H1 (cell line): Measurements from ENCODE around the gene SLC7A6OS. TPM values are rescaled to one million over a fixed set of nuclear protein-coding genes. Genes with fewer than 3 reads are reported as not detected.

Source experiments
- CTCF ChIA-PET: fragments of 300-600 bp; sonication (Branson Sonifier 250); formaldehyde crosslinking; loops from one replicate; lab custom pipeline; 2021; ENCODE audit not compliant: partially characterized antibody; lab: Charles Lee
- POLR2A ChIA-PET: fragments of 300-600 bp; sonication (Branson Sonifier 250); formaldehyde crosslinking; loops from one replicate; lab custom pipeline; 2021; ENCODE audit warnings: inconsistent platforms; ENCODE audit not compliant: partially characterized antibody; lab: Charles Lee
- DNase-seq, 2 experiments: peaks; one replicate each; pipeline versions ENCODE4 v3.0.0 to v3.0.0-alpha.2; 2010 to 2022; ENCODE audit warnings: low spot score in 2 of 2, low read depth in 1 of 2, mixed read lengths in 1 of 2
- FAIRE-seq: peaks from 2 replicates; lab custom pipeline; 2011; peaks lifted over from hg19 to GRCh38; lab: Jason Lieb, UNC
- H2AFZ ChIP-seq: 2 replicates; pipeline ENCODE4 v1.8.1; 2012; ENCODE audit warnings: low read length, inconsistent platforms
- H2AK5ac ChIP-seq: 2 replicates; pipeline ENCODE4 v1.6.1; 2013; ENCODE audit warnings: low read depth, low read length
- H2BK120ac ChIP-seq: replicated peaks from 2 replicates; pipeline ENCODE3; 2013; ENCODE audit warnings: low read depth, low read length, inconsistent platforms
- H2BK12ac ChIP-seq: 2 replicates; pipeline ENCODE4 v1.6.1; 2013; ENCODE audit warnings: low read depth, low read length
- H2BK15ac ChIP-seq: 2 replicates; pipeline ENCODE4 v1.6.1; 2013; ENCODE audit warnings: low read length
- H2BK20ac ChIP-seq: 2 replicates; pipeline ENCODE4 v1.6.1; 2013; ENCODE audit warnings: low read length
- H2BK5ac ChIP-seq: 2 replicates; pipeline ENCODE4 v1.6.1; 2013; ENCODE audit warnings: low read depth, low read length
- H3K14ac ChIP-seq: 2 replicates; pipeline ENCODE4 v1.6.1; 2013; ENCODE audit warnings: inconsistent platforms; ENCODE audit not compliant: insufficient read length
- H3K18ac ChIP-seq: 2 replicates; pipeline ENCODE4 v1.6.1; 2013; ENCODE audit warnings: low read length; ENCODE audit errors: extremely low read depth
- H3K23ac ChIP-seq: 2 replicates; pipeline ENCODE4 v1.6.1; 2013; ENCODE audit warnings: inconsistent platforms; ENCODE audit not compliant: insufficient read length
- H3K23me2 ChIP-seq: 2 replicates; pipeline ENCODE4 v1.6.1; 2013; ENCODE audit warnings: low read depth, low read length
- H3K27ac ChIP-seq: 2 replicates; pipeline ENCODE4 v1.6.1; 2011; ENCODE audit warnings: low read depth, low read length, inconsistent platforms
- H3K27me3 ChIP-seq, 4 experiments: replicated peaks in 1 of 4; 1 replicate in 1 of 4; 2 replicates in 3 of 4; pipeline versions ENCODE4 v1.6.1 to v1.8.1; 2011 to 2013; ENCODE audit warnings: low read length in 3 of 4, mild to moderate bottlenecking in 3 of 4, inconsistent platforms in 2 of 4, mixed read lengths in 2 of 4, moderate library complexity in 1 of 4; ENCODE audit not compliant: control insufficient read depth in 3 of 4, insufficient read depth in 3 of 4; ENCODE audit errors: extremely low read depth in 1 of 4
- H3K36me3 ChIP-seq, 4 experiments: 2 replicates each; pipeline versions ENCODE4 v1.6.1 to v1.8.1; 2011 to 2013; ENCODE audit warnings: mild to moderate bottlenecking in 4 of 4, low read length in 3 of 4, moderate library complexity in 2 of 4, control low read depth in 1 of 4, inconsistent platforms in 1 of 4; ENCODE audit not compliant: insufficient read depth in 4 of 4, control insufficient read depth in 2 of 4
- H3K4ac ChIP-seq: replicated peaks from 2 replicates; pipeline ENCODE3; 2013; ENCODE audit warnings: low read length, low read depth, mixed read lengths, inconsistent platforms; ENCODE audit not compliant: insufficient read length
- H3K4me1 ChIP-seq, 4 experiments: replicated peaks in 1 of 4; 1 replicate in 1 of 4; 2 replicates in 3 of 4; pipeline versions ENCODE4 v1.6.1 to v1.8.1; 2011 to 2013; ENCODE audit warnings: low read length in 3 of 4, inconsistent platforms in 2 of 4, mixed read lengths in 1 of 4; ENCODE audit not compliant: insufficient read depth in 4 of 4, control insufficient read depth in 3 of 4
- H3K4me2 ChIP-seq, 2 experiments: 2 replicates each; pipeline versions ENCODE4 v1.6.1 to v1.8.1; 2011 to 2013; ENCODE audit warnings: low read depth in 2 of 2, low read length in 2 of 2, control low read depth in 1 of 2, inconsistent platforms in 1 of 2, mild to moderate bottlenecking in 1 of 2; ENCODE audit not compliant: insufficient read depth in 1 of 2
- H3K4me3 ChIP-seq, 4 experiments: fragments of 200-600, 300-600 bp in 1 of 4; sonication (generic), shearing (Covaris generic), sonication (Bioruptor Twin) in 1 of 4; 2 replicates each; pipeline versions ENCODE4 v1.5.1 to v1.8.1; 2011 to 2016; ENCODE audit warnings: low read length in 4 of 4, low read depth in 3 of 4, control low read depth in 2 of 4, inconsistent platforms in 2 of 4, mild to moderate bottlenecking in 2 of 4, mixed read lengths in 1 of 4, moderate library complexity in 1 of 4; ENCODE audit not compliant: insufficient read depth in 2 of 4; ENCODE audit errors: extremely low read depth in 1 of 4
- H3K56ac ChIP-seq: replicated peaks from 2 replicates; pipeline ENCODE3; 2013; ENCODE audit warnings: low read depth, mild to moderate bottlenecking, mixed read lengths, low read length, inconsistent platforms; ENCODE audit not compliant: insufficient read length
- H3K79me1 ChIP-seq: 2 replicates; pipeline ENCODE4 v1.6.1; 2013; ENCODE audit warnings: low read depth, low read length, control low read depth
- H3K79me2 ChIP-seq, 2 experiments: 2 replicates each; pipeline versions ENCODE4 v1.6.1 to v1.8.1; 2012 to 2013; ENCODE audit warnings: low read length in 2 of 2, mild to moderate bottlenecking in 2 of 2, inconsistent platforms in 1 of 2; ENCODE audit not compliant: insufficient read depth in 2 of 2, control insufficient read depth in 1 of 2
- H3K9ac ChIP-seq, 4 experiments: replicated peaks in 1 of 4; 1 replicate in 1 of 4; 2 replicates in 3 of 4; pipeline versions ENCODE4 v1.6.1 to v1.8.1; 2011 to 2013; ENCODE audit warnings: low read depth in 3 of 4, low read length in 3 of 4, control low read depth in 2 of 4, mild to moderate bottlenecking in 2 of 4, moderate library complexity in 2 of 4, inconsistent platforms in 1 of 4; ENCODE audit errors: extremely low read depth in 1 of 4
- H3K9me3 ChIP-seq, 2 experiments: 2 replicates each; pipeline versions ENCODE4 v1.6.1 to v1.8.1; 2012 to 2013; ENCODE audit warnings: mild to moderate bottlenecking in 2 of 2, moderate library complexity in 2 of 2, control low read depth in 1 of 2, inconsistent platforms in 1 of 2, low read depth in 1 of 2, low read length in 1 of 2, mixed read lengths in 1 of 2; ENCODE audit not compliant: insufficient read depth in 2 of 2
- H4K20me1 ChIP-seq, 2 experiments: replicated peaks in 1 of 2; 2 replicates each; pipeline versions ENCODE3 to v1.8.1; 2011 to 2013; ENCODE audit warnings: inconsistent platforms in 2 of 2, low read length in 2 of 2, mild to moderate bottlenecking in 1 of 2; ENCODE audit not compliant: insufficient read depth in 2 of 2, control insufficient read depth in 1 of 2
- H4K5ac ChIP-seq: 2 replicates; pipeline ENCODE4 v1.6.1; 2013; ENCODE audit warnings: low read length, low read depth, mixed read lengths, inconsistent platforms; ENCODE audit not compliant: insufficient read length
- H4K8ac ChIP-seq: 2 replicates; pipeline ENCODE4 v1.8.0; 2013; ENCODE audit warnings: mild to moderate bottlenecking, moderate library complexity, low read length, inconsistent platforms; ENCODE audit not compliant: insufficient read depth; ENCODE audit errors: extremely low read depth
- H4K91ac ChIP-seq: replicated peaks from 2 replicates; pipeline ENCODE3; 2013; ENCODE audit warnings: low read length, mixed read lengths, inconsistent platforms; ENCODE audit not compliant: insufficient read length
- E2F6 ChIP-seq: IDR thresholded peaks from 2 replicates; pipeline ENCODE4 v1.6.1; 2012; ENCODE audit warnings: inconsistent platforms
- FOSL1 ChIP-seq: IDR thresholded peaks from 2 replicates; pipeline ENCODE4 v1.6.1; 2011; ENCODE audit warnings: mild to moderate bottlenecking, low read depth, low read length, moderate library complexity; ENCODE audit not compliant: insufficient read depth
- GABPA ChIP-seq: IDR thresholded peaks from 2 replicates; pipeline ENCODE4 v1.6.1; 2011; ENCODE audit warnings: mild to moderate bottlenecking, low read length, moderate library complexity, borderline replicate concordance; ENCODE audit not compliant: insufficient read depth
- JUN ChIP-seq: IDR thresholded peaks from 2 replicates; pipeline ENCODE4 v1.6.1; 2011; ENCODE audit warnings: low read depth, mild to moderate bottlenecking, improper control_type of control experiment, low read length
- MAFK ChIP-seq: IDR thresholded peaks from 2 replicates; pipeline ENCODE4 v1.6.1; 2012; ENCODE audit warnings: low read depth, mild to moderate bottlenecking, improper control_type of control experiment, low read length
- RBBP5 ChIP-seq: IDR thresholded peaks from 2 replicates; pipeline ENCODE4 v1.7.1; 2012; ENCODE audit warnings: low read depth, mild to moderate bottlenecking, inconsistent platforms, low read length, moderate library complexity, borderline replicate concordance
- RNF2 ChIP-seq: fragments of 200-900, 300-1000 bp; sonication (generic); IDR thresholded peaks from 2 replicates; pipeline ENCODE4 v1.7.1; 2016; ENCODE audit warnings: borderline replicate concordance, low read depth, mild to moderate bottlenecking, antibody characterized with exemption, low read length; ENCODE audit not compliant: poor library complexity, severe bottlenecking; ENCODE audit errors: missing control alignments
- SP1 ChIP-seq: IDR thresholded peaks from 2 replicates; pipeline ENCODE4 v1.6.1; 2011; ENCODE audit warnings: low read depth, low read length
- TAF7 ChIP-seq: optimal IDR thresholded peaks from 2 replicates; pipeline ENCODE3; 2011; ENCODE audit warnings: low read depth, mild to moderate bottlenecking, inconsistent platforms, low read length, moderate library complexity, borderline replicate concordance
- WGBS, 2 experiments: shearing (Covaris generic) in 1 of 2; methylation state at CpG; one replicate each; pipeline versions ENCODE4 v1.1.6 to v1.1.7; 2013 to 2015; ENCODE audit warnings: low lambda C conversion rate in 2 of 2, mixed read lengths in 2 of 2, inconsistent platforms in 1 of 2, low coverage in 1 of 2, missing lambda C conversion rate in 1 of 2; ENCODE audit not compliant: insufficient replicate concordance in 2 of 2, insufficient coverage in 1 of 2, insufficient read length in 1 of 2; ENCODE audit errors: extremely low coverage in 1 of 2, missing lambda C conversion rate in 1 of 2; 5-methylcytosine and 5-hydroxymethylcytosine counted together
- polyA plus RNA-seq, 7 experiments: library from polyadenylated mRNA; depleted of rRNA in 3 of 7; stranded (reverse) in 5 of 7; unstranded in 2 of 7; fragments of >200 nt in 5 of 7; fragments of 200-250 nt in 2 of 7; gene quantifications; 1 replicate in 5 of 7; 2 replicates in 1 of 7; 4 replicates in 1 of 7; pipeline versions ENCODE4 v1.2.1 to v1.2.3, GENCODE V29; 2011 to 2013; ENCODE audit warnings: missing spikeins in 2 of 7, mixed read lengths in 2 of 7
- total RNA-seq: library from RNA; stranded (reverse); fragmentation: NEBNext Ultra II Directional; extraction: Animal tissue kit (Norgen Biotek cat#: 25700); gene quantifications from 2 replicates; pipeline ENCODE4 v1.2.1, GENCODE V29; 2021

SLC7A6OS gene
- total and polyA plus RNA-seq, 2 of the 8 experiments (the other 6 are each of a cell fraction or from before 2014, with no cell fraction given) = 7.3 to 21.3 TPM

- CTCF ChIA-PET = interaction anchor here (0.6 to 20.4 kb wide), 9 partner anchors 10 to 470 kb away, joined by 3 to 233 read pairs (median 3); partner anchors contain the start of gene SLC7A6
Observed at GRCh38 chr16:68283801-68284598, 26.7 kb downstream of the SLC7A6OS start.

More at GRCh38 chr16:68283801-68284598, 26.7 kb downstream of the SLC7A6OS start:
- H3K79me2 ChIP-seq = no peaks in the 10 kb centered on the region
- DNase-seq = no peak
- H3K4me3 ChIP-seq = no peak overlapping the region
- no peak overlapping the region for H3K23ac ChIP-seq
- H3K9ac ChIP-seq = no peak overlapping the region
- no peaks in the 10 kb centered on the region for H3K4me1 ChIP-seq
- no peak overlapping the region for H2BK120ac ChIP-seq
- H4K8ac ChIP-seq = no peak overlapping the region
- H3K36me3 ChIP-seq = peaks cover 0 to 3% (median 0%) of the 10 kb centered on the region in 4 experiments; a peak in 2 of 8 replicates
- no peak overlapping the region for H3K4me2 ChIP-seq
- H4K20me1 ChIP-seq = peaks cover 2 to 13% of the 10 kb centered on the region in 2 experiments
- no peak overlapping the region for H3K56ac ChIP-seq
- H3K79me1 ChIP-seq = 0 out of 2 replicates have a peak, but pooled peaks cover 3% of the 10 kb centered on the region
- WGBS, 2 experiments = 93% methylated on average over 9 of the region's 9 CpGs; no CpG with 5 or more reads in 1 of the 2 experiments
- no peak overlapping the region for H4K91ac ChIP-seq
- no peak overlapping the region for H2AK5ac ChIP-seq
- H3K4ac ChIP-seq = no peak overlapping the region
- H2BK12ac ChIP-seq = no peak overlapping the region
- H2BK20ac ChIP-seq = no peak overlapping the region
- H3K27ac ChIP-seq = no peak overlapping the region
- no peaks in the 10 kb centered on the region for H3K23me2 ChIP-seq
- POLR2A ChIA-PET = interaction anchor here (0.8 to 4.9 kb wide), 6 partner anchors 8 to 47 kb away, joined by 3 to 19 read pairs (median 4); partner anchors contain the start of genes PRMT7, SLC7A6 and SLC7A6OS
- no peaks in the 10 kb centered on the region for H3K27me3 ChIP-seq
- TF ChIP-seq TAF7 (no peak), MAFK (no peak), SP1 (no peak), RNF2 (no peak), JUN (no peak), RBBP5 (no peak), E2F6 (no peak), GABPA (no peak), FOSL1 (no peak)
- H3K14ac ChIP-seq = no peak overlapping the region
- no peak overlapping the region for H4K5ac ChIP-seq
- no peak for FAIRE-seq
- H2BK15ac ChIP-seq = no peak overlapping the region
- H2BK5ac ChIP-seq = no peak overlapping the region
- no peak overlapping the region for H2AFZ ChIP-seq
- H3K18ac ChIP-seq = no peak overlapping the region
- H3K9me3 ChIP-seq = no peaks in the 10 kb centered on the region
